Endothelial cell (in vitro differentiated cells): ENCODE data around the gene ZNF700. TPM values are rescaled to one million over a fixed set of nuclear protein-coding genes. Genes with fewer than 3 reads are reported as not detected.
A peak's percentile ranks its signal among the peaks of the same experiment; 100 is the strongest.
"Not testable (repeated sequence)": the region's sequence is repeated elsewhere in the genome, so short reads cannot be mapped to it uniquely, and the experiment has no call there.

Experiments used
- DNase-seq: peaks from one replicate; pipeline ENCODE4 v3.0.0; 2021; ENCODE audit warnings: low spot score
- H3K27ac Mint-ChIP-seq: one replicate; pipeline ENCODE4 v1.8.0; 2021; ENCODE audit warnings: mixed read lengths, inconsistent platforms; ENCODE audit not compliant: unreplicated experiment
- H3K27me3 Mint-ChIP-seq: one replicate; pipeline ENCODE4 v1.8.0; 2021; ENCODE audit warnings: mild to moderate bottlenecking, moderate library complexity, mixed read lengths, inconsistent platforms; ENCODE audit not compliant: unreplicated experiment
- H3K36me3 Mint-ChIP-seq: one replicate; pipeline ENCODE4 v1.8.0; 2021; ENCODE audit warnings: mild to moderate bottlenecking, low read depth, mixed read lengths, inconsistent platforms; ENCODE audit not compliant: unreplicated experiment
- H3K4me1 Mint-ChIP-seq: one replicate; pipeline ENCODE4 v1.8.0; 2021; ENCODE audit warnings: mild to moderate bottlenecking, mixed read lengths, inconsistent platforms; ENCODE audit not compliant: unreplicated experiment
- H3K4me3 Mint-ChIP-seq: one replicate; pipeline ENCODE4 v1.8.0; 2021; ENCODE audit warnings: mild to moderate bottlenecking, mixed read lengths, inconsistent platforms; ENCODE audit not compliant: unreplicated experiment
- H3K9me3 Mint-ChIP-seq: one replicate; pipeline ENCODE4 v1.8.0; 2021; ENCODE audit warnings: mixed read lengths, inconsistent platforms; ENCODE audit not compliant: unreplicated experiment
- total RNA-seq: library from RNA; stranded (reverse); fragmentation: NEBNext Ultra II Directional; extraction: Animal tissue kit (Norgen Biotek cat#: 25700); gene quantifications from one replicate; pipeline ENCODE4 v1.2.1, GENCODE V29; 2021; ENCODE audit not compliant: unreplicated experiment
- TF ChIP-seq, protein P1 (sequence below): fragments of 200-600 bp; sonication (generic); IDR thresholded peaks from one replicate; pipeline ENCODE4 v1.5.0; 2021; ENCODE audit warnings: antibody characterized with exemption; ENCODE audit not compliant: unreplicated experiment

ZNF700 gene
- total RNA-seq, 1 donor from 2014 or later = 0.18 TPM

- H3K4me3 Mint-ChIP-seq = no peak overlapping the region
- TF ChIP-seq, protein P1, sequence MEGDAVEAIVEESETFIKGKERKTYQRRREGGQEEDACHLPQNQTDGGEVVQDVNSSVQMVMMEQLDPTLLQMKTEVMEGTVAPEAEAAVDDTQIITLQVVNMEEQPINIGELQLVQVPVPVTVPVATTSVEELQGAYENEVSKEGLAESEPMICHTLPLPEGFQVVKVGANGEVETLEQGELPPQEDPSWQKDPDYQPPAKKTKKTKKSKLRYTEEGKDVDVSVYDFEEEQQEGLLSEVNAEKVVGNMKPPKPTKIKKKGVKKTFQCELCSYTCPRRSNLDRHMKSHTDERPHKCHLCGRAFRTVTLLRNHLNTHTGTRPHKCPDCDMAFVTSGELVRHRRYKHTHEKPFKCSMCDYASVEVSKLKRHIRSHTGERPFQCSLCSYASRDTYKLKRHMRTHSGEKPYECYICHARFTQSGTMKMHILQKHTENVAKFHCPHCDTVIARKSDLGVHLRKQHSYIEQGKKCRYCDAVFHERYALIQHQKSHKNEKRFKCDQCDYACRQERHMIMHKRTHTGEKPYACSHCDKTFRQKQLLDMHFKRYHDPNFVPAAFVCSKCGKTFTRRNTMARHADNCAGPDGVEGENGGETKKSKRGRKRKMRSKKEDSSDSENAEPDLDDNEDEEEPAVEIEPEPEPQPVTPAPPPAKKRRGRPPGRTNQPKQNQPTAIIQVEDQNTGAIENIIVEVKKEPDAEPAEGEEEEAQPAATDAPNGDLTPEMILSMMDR = no peak
These were observed 22.7 kb upstream of the ZNF700 start for GRCh38 chr19:11902228-11902627.

DNA sequence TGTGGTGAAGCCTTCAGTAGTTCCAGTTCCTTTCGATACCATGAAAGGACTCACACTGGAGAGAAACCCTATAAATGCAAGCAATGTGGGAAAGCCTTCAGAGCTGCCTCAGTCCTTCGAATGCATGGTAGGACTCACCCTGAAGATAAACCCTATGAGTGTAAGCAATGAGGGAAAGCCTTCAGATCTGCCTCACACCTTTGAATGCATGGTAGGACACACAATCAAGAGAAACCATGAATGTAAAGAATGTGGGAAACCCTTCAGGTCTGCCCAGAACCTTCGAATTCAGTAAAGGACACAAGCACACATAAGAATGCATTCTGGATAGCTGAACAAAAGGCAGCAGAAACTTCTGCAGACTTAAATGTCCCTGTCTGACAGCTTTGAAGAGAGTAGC is 19.0 kb upstream of the ZNF700 start:
- no peak overlapping the region for H3K27ac Mint-ChIP-seq

More at GRCh38 chr19:11902228-11902627, 22.7 kb upstream of the ZNF700 start:
- Mint-ChIP-seq H3K36me3 (no peaks in the 10 kb centered on the region), H3K9me3 (peaks cover 43% of the 10 kb centered on the region), H3K27ac (no peak overlapping the region), H3K27me3 (no peaks in the 10 kb centered on the region), H3K4me1 (no peaks in the 10 kb centered on the region)
- no peak for DNase-seq

GRCh38 chr19:11911937-11912336 is 13.0 kb upstream of the ZNF700 start:
- H3K9me3 Mint-ChIP-seq = peaks cover 13% of the 10 kb centered on the region
- not testable (repeated sequence) for H3K4me1 Mint-ChIP-seq, H3K36me3 Mint-ChIP-seq, H3K27ac Mint-ChIP-seq, H3K27me3 Mint-ChIP-seq, H3K4me3 Mint-ChIP-seq, DNase-seq

More for the DNA sequence above, 19.0 kb upstream of the ZNF700 start:
- no peak for DNase-seq
- Mint-ChIP-seq H3K4me1 (no peaks in the 10 kb centered on the region), H3K4me3 (no peak overlapping the region), H3K27me3 (peaks cover 1% of the 10 kb centered on the region), H3K9me3 (peaks cover 36% of the 10 kb centered on the region), H3K36me3 (no peaks in the 10 kb centered on the region)
- TF ChIP-seq, protein P1 = no peak

DNA sequence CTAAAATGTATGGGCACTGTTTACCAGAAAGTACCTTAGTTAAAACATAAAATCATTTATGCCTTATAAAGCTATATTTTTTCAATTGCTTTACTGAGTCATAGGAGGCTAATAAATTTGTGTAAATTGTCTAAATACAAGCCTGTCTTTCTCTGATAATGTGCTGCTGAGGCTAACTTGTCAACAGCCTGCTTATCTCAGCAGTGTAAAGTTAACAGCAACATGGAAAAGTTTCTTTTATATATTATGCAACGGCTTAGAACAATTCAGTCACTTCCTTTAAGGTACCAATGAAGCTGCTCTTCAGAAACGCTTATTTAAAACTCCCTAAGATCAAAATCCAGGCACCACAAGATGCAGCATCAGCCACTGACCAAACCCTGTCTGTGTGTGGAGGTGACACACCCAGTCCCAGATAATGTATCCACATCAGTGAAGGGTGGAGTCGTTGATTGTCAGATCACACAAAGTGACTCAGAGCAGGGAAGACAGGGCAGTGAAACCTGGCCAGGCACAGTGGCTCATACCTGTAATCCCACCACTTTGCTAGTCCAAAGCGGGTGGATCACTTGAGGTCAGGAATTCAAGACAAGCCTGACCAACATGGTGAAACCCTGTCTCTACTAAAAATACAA is 10.4 kb upstream of the ZNF700 start:
- H3K27ac Mint-ChIP-seq, H3K27me3 Mint-ChIP-seq, DNase-seq, H3K4me1 Mint-ChIP-seq, H3K36me3 Mint-ChIP-seq: not testable (repeated sequence)
- peak overlapping the region; percentile 21 for H3K4me3 Mint-ChIP-seq
- peaks cover 15% of the 10 kb centered on the region for H3K9me3 Mint-ChIP-seq

GRCh38 chr19:11921852-11922495 is 2.9 kb upstream of the ZNF700 start:
- Mint-ChIP-seq H3K4me1 (no peaks in the 10 kb centered on the region), H3K4me3 (no peak overlapping the region), H3K27me3 (peaks cover 9% of the 10 kb centered on the region)

DNA sequence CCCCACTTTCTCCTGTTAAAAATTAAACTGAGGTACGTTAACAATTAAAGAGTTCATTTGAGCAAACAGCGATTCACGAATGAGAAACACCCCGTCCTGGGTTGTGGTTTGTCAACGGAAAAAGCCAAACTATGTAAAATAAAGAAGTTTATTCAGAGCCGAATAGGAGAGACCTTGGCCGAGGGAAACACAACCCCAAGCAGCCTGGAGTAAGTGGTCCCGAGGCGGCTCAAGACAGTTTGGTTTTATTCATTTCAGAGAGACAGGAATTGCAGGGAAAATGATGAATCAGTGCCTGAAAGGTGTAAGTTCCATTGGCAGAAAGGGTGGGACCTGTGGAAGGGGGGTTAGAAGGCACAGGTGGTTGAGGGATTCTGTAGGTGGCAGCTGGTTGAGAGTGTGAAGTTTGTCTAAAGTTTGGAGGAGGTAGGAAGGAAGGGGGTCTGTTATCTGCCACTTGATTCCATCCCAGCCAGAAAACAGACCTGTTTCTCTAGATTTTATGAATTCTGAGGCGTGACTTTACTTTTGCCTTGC is 812 bp downstream of the ZNF700 start:
- Mint-ChIP-seq H3K4me3 (peak overlapping the region; percentile 68), H3K27me3 (peaks cover 12% of the 10 kb centered on the region), H3K9me3 (peaks cover 30% of the 10 kb centered on the region), H3K36me3 (peaks cover 20% of the 10 kb centered on the region)
- not testable (repeated sequence) for H3K4me1 Mint-ChIP-seq, H3K27ac Mint-ChIP-seq, DNase-seq

More at GRCh38 chr19:11921852-11922495, 2.9 kb upstream of the ZNF700 start:
- no peak overlapping the region for H3K27ac Mint-ChIP-seq
- peaks cover 45% of the 10 kb centered on the region for H3K9me3 Mint-ChIP-seq
- TF ChIP-seq, protein P1 = no peak
- H3K36me3 Mint-ChIP-seq = peaks cover 24% of the 10 kb centered on the region
- no peak for DNase-seq
